Measurements from ENCODE around the gene PBOV1.

Gene PBOV1

DNA sequence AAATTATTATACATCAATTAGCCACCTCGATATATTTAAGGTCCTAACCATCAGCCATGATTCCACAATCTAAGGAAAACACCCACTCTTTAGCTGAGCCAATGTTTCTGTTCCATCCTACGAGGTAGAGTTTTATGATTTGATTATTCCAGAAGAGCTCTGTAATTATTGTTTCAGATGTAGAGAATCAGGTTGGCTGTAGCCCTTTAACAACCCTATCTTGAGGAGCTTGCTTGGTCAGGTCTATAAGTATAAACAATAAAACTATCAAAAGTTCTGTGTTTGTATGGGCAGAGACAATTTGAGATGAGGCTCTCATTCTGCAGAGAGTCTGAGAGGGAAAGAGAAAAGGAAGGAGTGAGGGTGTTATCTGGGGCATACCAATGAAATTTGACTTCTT, at the start of gene PBOV1:
PBOV1 (minus strand) TSS at position 43 of the 400 bp plus-strand sequence. CDS start 96 bp downstream, outside the sequence.
- no peak for DNase-seq (ENCODE audit: low read depth)

DNA sequence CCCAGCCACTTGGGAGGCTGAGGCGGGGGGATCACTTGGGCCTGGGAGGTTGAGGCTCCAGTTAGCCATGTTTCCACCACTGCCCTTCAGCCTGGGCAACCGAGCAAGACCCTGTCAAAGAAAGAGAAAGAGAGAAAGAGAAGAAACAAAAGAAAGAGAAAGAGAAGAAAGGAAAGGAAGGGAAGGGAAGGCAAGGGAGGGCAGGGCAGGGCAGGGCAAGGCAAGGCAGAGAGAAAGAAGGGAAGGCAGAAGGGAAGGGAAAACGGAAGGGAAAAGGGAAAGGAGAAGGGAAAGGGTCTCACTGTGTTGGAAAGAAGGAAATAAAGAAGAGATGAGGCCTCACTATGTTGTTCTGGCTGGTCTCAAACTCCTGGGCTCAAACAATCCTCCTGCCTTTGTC, 47.8 kb upstream of the PBOV1 start:
- no peak for DNase-seq (ENCODE audit: low read depth)

DNA sequence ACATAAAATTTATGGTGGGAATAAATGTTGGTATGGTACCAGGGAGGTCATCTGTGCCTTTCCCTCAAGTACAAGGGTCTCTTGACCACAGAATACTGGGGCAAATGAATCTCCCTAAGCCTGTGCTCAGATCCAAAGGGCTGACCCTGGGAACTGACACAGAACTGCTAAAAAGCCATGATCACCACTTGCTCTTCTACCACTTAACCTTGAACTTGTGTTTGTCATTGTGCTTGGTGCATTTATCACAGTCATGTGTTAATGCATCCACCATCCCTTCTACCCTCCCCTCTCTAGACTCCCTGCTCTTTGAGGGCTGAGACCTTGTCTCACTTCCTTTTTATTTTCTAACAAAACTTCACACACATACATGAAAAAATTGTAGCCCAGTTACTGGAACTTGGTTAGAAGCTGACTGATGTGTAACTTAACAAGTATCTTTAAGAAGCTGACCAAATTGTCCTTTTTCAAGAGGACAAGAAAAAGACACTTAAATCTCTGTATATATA, 46.1 kb upstream of the PBOV1 start:
- DNase-seq (ENCODE audit: low read depth), result no peak

DNA sequence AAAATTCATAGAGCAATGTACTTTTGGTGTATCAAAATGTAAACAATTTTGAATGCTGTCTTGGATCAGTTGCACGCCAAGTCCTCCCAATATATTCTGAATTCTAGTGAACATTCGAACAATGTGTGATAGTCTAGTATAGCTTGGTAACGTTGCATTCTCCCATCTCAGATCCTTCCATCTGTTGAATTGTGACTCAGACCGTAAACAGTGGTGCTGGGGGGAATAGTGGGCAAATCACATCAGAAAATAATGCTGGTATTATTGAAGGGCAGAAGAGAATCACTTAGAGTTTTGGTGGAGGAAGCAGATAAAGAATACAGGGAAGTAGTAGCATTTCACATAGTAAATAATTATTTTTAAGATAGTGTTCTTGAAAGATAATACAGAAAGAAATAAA, 45.7 kb upstream of the PBOV1 start:
- no peak for DNase-seq (ENCODE audit: low read depth)

- no peak for DNase-seq (ENCODE audit: low read depth)
Measured at GRCh38 chr6:138261116-138261780, 43.0 kb upstream of the PBOV1 start.

- no peak for DNase-seq (ENCODE audit: low read depth)
Measured at GRCh38 chr6:138258991-138259390, 40.7 kb upstream of the PBOV1 start.

DNA sequence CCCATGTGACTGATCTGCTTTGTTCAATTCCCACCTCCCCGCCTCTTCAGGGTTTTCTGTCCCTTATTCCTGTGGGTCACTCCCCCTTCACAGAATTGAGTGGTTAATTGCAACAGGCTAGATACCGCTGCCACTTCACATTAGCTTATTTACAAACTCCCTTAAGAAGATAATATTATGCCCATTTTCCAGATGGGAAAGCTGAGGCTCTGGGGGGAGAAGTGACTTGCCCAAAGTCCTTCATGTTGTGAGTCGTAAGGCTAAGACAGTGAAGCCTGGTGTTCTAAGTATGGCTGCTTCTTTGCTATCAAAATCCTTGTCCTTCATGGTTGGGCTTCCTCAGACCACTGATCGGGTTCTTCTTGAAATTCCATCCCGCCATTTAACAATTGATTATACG, 39.9 kb upstream of the PBOV1 start:
- no peak for DNase-seq (ENCODE audit: low read depth)

DNA sequence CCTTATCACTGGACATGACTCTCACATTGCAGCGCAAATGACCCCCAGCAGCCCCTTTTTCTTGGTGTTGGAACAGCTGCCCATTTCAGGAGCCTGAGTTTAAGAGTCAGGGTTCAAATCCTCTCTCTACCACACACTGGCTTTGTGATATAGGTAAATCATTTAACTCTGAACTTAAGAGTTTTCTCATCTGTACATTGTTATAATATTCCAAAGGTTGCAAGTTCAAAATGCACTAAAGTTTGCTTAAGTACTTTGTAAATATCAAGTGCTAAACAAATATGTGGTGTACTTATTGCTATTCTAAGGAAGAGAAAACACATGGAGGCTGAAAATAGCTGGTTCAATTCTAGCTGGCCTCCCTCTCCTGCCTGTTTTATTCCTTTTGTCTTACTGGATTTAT, 39.3 kb upstream of the PBOV1 start:
- DNase-seq (ENCODE audit: low read depth), result no peak

GRCh38 chr6:138255443-138255842, 37.2 kb upstream of the PBOV1 start:
- DNase-seq (ENCODE audit: low read depth), result no peak

GRCh38 chr6:138253731-138254130, 35.4 kb upstream of the PBOV1 start:
- no peak for DNase-seq (ENCODE audit: low read depth)

DNA sequence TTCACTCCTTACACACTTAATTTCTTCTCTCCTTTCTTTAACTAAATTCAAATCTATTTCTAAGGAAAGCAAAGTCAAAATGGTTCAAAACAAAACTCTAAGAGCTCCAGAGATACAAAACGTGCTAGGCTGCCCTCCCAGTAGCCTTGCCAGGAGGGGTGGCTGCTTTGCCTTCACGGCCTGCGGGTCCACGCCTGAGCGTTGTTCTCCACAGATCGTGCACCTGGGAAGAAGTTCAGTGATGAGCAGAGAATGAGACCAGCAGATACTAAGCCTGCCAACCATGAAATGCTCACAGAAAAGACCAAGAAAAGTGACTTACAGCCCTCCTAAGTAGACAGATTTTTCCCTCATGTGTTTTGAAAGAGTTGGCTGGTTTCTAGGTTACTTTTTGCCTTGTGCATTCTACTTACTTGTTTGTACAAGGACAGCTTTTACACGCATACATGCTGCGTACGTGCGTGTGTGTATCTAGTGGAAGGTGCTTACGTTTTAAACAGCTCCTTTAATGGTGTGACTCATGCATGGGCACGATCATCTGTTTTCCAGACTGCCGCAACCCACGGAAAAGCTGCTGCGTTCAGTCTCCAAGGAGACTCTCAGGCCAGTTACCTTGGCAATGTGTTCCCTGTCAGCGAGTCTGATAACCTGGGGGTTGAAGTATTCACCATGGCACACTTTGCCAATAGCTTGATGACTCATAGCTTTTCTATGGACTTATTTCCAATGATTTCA, 32.4 kb upstream of the PBOV1 start:
- no peak for DNase-seq (ENCODE audit: low read depth)

DNA sequence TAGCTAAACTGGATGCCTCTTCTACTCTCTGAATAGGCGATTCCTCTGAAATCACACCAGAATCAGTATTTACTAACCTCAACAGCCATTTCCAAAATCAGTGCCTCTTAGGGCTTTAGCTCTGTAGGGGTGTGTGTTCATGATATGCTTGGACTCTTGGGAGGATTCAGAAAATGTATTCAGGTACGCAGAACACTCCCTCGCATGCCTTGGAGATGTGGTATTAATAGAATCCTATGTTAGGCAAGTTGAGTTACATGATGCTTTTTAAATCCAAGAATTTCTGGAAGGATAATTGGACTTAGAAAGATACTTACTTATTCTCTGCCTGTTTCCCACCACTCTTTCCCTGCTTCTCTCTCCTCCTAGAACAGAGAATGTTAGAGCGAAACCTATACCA, 31.8 kb upstream of the PBOV1 start:
- DNase-seq (ENCODE audit: low read depth), result no peak

DNA sequence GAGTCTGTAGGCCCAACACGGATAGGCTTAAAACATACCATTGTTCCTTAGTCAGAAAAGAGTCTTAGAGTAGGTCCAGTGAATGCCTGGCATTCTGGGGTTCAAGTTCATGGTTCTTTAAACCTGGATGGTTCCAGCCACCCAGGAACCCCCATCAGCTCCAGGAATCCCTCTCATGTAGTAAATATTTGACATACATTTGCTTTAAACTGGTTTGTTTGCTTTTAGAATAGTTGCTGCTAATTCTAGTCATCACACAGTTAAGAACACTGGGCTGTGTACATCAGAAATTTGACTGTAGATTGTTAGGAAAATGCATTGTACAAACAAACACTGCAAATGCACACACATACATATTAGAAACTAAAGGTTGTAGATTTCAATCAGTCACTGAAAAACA, 30.6 kb upstream of the PBOV1 start:
- DNase-seq (ENCODE audit: low read depth), result no peak

DNA sequence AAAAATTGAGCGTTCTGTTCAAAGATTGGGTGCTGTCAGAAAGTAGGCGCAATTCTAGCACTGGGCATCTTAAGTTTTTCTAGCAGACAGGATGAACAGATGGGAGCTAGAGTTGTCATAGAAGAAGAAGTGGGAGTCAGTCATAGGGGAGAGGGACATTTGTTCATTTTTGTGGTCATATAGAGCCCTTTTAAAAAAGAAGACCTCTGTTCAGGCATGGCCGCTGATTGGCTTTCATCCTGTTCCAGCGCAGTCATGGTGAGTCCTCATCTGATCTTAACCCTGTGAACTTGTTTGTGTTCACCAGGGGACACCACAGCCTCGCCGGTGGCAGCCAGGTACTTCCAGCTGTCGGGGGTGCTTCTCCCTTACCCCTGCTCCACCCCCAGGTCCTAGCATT, 29.7 kb upstream of the PBOV1 start:
- DNase-seq (ENCODE audit: low read depth), result no peak

DNA sequence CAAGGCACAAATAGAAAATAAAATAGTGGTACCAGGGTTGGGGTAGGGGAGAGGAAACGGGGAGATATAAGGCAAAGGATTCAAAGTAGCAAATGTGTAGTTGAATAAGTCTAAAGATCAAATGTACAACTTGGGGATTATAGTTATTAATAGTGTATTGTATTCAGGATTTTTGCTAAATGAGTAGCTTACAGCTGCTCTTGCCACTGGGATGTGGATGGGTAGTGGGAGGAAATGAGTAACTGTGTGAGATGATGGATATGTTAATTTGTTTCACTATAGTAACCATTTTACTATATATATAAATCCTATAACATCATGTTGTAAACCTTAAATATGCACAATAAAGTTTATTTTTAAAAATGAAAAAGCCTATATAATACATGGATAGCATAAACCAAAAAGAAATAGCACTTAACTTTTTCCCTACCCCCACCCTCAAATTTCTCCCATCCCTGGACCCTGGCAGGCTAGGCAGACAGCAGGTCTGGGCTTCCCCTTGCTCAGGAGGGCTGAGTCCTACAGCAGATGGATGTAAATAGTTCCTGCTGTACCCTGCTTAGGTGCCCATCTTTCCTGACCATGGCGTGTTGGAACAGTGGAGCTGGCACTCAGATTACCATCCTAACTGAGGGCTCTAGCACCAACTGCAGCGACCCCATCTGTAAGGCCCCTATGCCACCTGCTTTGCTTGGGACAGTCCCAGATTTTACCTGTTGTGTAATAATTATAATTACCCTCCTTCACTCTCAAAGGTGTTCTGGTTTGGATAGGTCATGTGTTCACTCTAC, 28.6 kb upstream of the PBOV1 start:
- DNase-seq (ENCODE audit: low read depth), result no peak

- no peak for DNase-seq (ENCODE audit: low read depth)
Measured at GRCh38 chr6:138245751-138246150, 27.5 kb upstream of the PBOV1 start.

DNA sequence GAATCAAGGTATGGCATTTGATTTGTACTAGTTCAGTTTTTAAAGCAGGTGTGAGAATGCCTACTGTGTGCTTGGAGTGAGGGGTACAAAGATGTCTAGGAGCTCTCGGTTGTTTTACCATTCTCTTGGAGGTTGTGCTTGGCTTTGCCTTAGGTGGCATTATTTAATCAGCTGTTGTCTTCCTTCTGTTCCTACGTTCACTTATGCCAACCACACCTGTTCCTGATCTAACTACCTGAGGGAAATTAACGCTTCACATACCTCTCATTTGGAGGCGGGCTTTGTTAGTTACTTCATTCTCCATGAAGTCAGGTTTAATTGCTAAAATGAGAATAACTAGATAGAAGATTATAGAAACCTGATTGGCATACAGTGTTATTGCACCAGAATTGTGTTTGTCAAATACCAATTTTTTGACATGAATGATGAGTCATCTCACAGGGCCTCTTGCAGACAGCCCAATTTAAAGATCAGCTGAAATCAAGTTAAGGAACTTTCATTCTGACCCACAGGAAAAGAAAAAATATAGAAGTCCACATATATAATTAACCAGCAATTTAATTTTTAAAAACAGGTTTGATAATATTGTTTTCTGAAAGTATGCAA, 24.8 kb upstream of the PBOV1 start:
- DNase-seq (ENCODE audit: low read depth), result no peak

DNA sequence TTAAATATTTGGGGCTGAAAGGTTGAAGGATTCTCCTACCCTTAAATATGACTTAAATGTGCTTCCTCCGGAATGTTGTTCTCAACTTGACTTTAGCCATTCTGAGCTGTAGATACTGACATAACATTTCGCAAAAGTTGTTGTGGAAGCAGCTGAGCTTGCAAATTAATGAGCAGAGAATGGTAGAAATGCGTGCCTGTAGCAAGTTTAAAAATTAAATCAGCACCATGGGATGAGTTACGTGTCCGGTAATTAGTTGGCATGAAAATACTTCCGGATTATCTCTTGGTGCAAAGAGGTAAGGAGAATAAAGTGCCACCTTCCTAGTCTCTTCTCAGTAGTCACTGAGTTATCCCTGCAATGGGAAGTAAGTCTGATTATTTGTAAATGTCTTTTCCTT, 23.6 kb upstream of the PBOV1 start:
- no peak for DNase-seq (ENCODE audit: low read depth)

DNA sequence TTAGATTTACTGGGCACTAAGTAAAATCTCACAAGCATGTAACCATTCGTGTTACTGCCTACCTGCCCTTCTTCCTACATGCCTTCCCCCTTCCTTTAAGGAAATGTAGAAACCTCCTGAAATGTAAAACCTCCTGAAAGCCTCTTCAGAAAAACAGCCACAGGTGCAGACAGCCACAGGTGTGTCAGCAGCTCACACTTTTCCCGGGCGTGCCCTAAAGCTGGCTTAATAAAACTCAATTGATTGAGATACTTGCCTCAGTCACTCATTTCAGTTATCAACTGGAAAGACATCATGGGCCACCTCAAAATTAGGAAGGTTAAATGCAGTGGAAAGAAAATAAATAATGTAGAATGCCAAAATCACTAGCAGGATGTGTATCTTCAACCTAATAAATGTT, 23.1 kb upstream of the PBOV1 start:
- DNase-seq (ENCODE audit: low read depth), result no peak

GRCh38 chr6:138240476-138241245, 22.4 kb upstream of the PBOV1 start:
- DNase-seq (ENCODE audit: low read depth), result no peak

GRCh38 chr6:138239774-138240173, 21.5 kb upstream of the PBOV1 start:
- no peak for DNase-seq (ENCODE audit: low read depth)

GRCh38 chr6:138238368-138238767, 20.1 kb upstream of the PBOV1 start:
- DNase-seq (ENCODE audit: low read depth), result no peak
